H1 (cell line): ENCODE measurements around the gene TGM4. TPM values are rescaled to one million over a fixed set of nuclear protein-coding genes. Genes with fewer than 3 reads are reported as not detected.

Experiments
- CTCF ChIA-PET: fragments of 300-600 bp; sonication (Branson Sonifier 250); formaldehyde crosslinking; loops from one replicate; lab custom pipeline; 2021; ENCODE audit not compliant: partially characterized antibody; lab: Charles Lee
- POLR2A ChIA-PET: fragments of 300-600 bp; sonication (Branson Sonifier 250); formaldehyde crosslinking; loops from one replicate; lab custom pipeline; 2021; ENCODE audit warnings: inconsistent platforms; ENCODE audit not compliant: partially characterized antibody; lab: Charles Lee
- DNase-seq, 2 experiments: peaks; one replicate each; pipeline versions ENCODE4 v3.0.0 to v3.0.0-alpha.2; 2010 to 2022; ENCODE audit warnings: low spot score in 2 of 2, low read depth in 1 of 2, mixed read lengths in 1 of 2
- FAIRE-seq: peaks from 2 replicates; lab custom pipeline; 2011; peaks lifted over from hg19 to GRCh38; lab: Jason Lieb, UNC
- H2AFZ ChIP-seq: 2 replicates; pipeline ENCODE4 v1.8.1; 2012; ENCODE audit warnings: low read length, inconsistent platforms
- H2AK5ac ChIP-seq: 2 replicates; pipeline ENCODE4 v1.6.1; 2013; ENCODE audit warnings: low read depth, low read length
- H2BK120ac ChIP-seq: replicated peaks from 2 replicates; pipeline ENCODE3; 2013; ENCODE audit warnings: low read depth, low read length, inconsistent platforms
- H2BK12ac ChIP-seq: 2 replicates; pipeline ENCODE4 v1.6.1; 2013; ENCODE audit warnings: low read depth, low read length
- H2BK15ac ChIP-seq: 2 replicates; pipeline ENCODE4 v1.6.1; 2013; ENCODE audit warnings: low read length
- H2BK20ac ChIP-seq: 2 replicates; pipeline ENCODE4 v1.6.1; 2013; ENCODE audit warnings: low read length
- H2BK5ac ChIP-seq: 2 replicates; pipeline ENCODE4 v1.6.1; 2013; ENCODE audit warnings: low read depth, low read length
- H3K14ac ChIP-seq: 2 replicates; pipeline ENCODE4 v1.6.1; 2013; ENCODE audit warnings: inconsistent platforms; ENCODE audit not compliant: insufficient read length
- H3K18ac ChIP-seq: 2 replicates; pipeline ENCODE4 v1.6.1; 2013; ENCODE audit warnings: low read length; ENCODE audit errors: extremely low read depth
- H3K23ac ChIP-seq: 2 replicates; pipeline ENCODE4 v1.6.1; 2013; ENCODE audit warnings: inconsistent platforms; ENCODE audit not compliant: insufficient read length
- H3K23me2 ChIP-seq: 2 replicates; pipeline ENCODE4 v1.6.1; 2013; ENCODE audit warnings: low read depth, low read length
- H3K27ac ChIP-seq: 2 replicates; pipeline ENCODE4 v1.6.1; 2011; ENCODE audit warnings: low read depth, low read length, inconsistent platforms
- H3K27me3 ChIP-seq, 4 experiments: replicated peaks in 1 of 4; 1 replicate in 1 of 4; 2 replicates in 3 of 4; pipeline versions ENCODE4 v1.6.1 to v1.8.1; 2011 to 2013; ENCODE audit warnings: low read length in 3 of 4, mild to moderate bottlenecking in 3 of 4, inconsistent platforms in 2 of 4, mixed read lengths in 2 of 4, moderate library complexity in 1 of 4; ENCODE audit not compliant: control insufficient read depth in 3 of 4, insufficient read depth in 3 of 4; ENCODE audit errors: extremely low read depth in 1 of 4
- H3K36me3 ChIP-seq, 4 experiments: 2 replicates each; pipeline versions ENCODE4 v1.6.1 to v1.8.1; 2011 to 2013; ENCODE audit warnings: mild to moderate bottlenecking in 4 of 4, low read length in 3 of 4, moderate library complexity in 2 of 4, control low read depth in 1 of 4, inconsistent platforms in 1 of 4; ENCODE audit not compliant: insufficient read depth in 4 of 4, control insufficient read depth in 2 of 4
- H3K4ac ChIP-seq: replicated peaks from 2 replicates; pipeline ENCODE3; 2013; ENCODE audit warnings: low read length, low read depth, mixed read lengths, inconsistent platforms; ENCODE audit not compliant: insufficient read length
- H3K4me1 ChIP-seq, 4 experiments: replicated peaks in 1 of 4; 1 replicate in 1 of 4; 2 replicates in 3 of 4; pipeline versions ENCODE4 v1.6.1 to v1.8.1; 2011 to 2013; ENCODE audit warnings: low read length in 3 of 4, inconsistent platforms in 2 of 4, mixed read lengths in 1 of 4; ENCODE audit not compliant: insufficient read depth in 4 of 4, control insufficient read depth in 3 of 4
- H3K4me2 ChIP-seq, 2 experiments: 2 replicates each; pipeline versions ENCODE4 v1.6.1 to v1.8.1; 2011 to 2013; ENCODE audit warnings: low read depth in 2 of 2, low read length in 2 of 2, control low read depth in 1 of 2, inconsistent platforms in 1 of 2, mild to moderate bottlenecking in 1 of 2; ENCODE audit not compliant: insufficient read depth in 1 of 2
- H3K4me3 ChIP-seq, 4 experiments: fragments of 200-600, 300-600 bp in 1 of 4; sonication (generic), shearing (Covaris generic), sonication (Bioruptor Twin) in 1 of 4; 2 replicates each; pipeline versions ENCODE4 v1.5.1 to v1.8.1; 2011 to 2016; ENCODE audit warnings: low read length in 4 of 4, low read depth in 3 of 4, control low read depth in 2 of 4, inconsistent platforms in 2 of 4, mild to moderate bottlenecking in 2 of 4, mixed read lengths in 1 of 4, moderate library complexity in 1 of 4; ENCODE audit not compliant: insufficient read depth in 2 of 4; ENCODE audit errors: extremely low read depth in 1 of 4
- H3K56ac ChIP-seq: replicated peaks from 2 replicates; pipeline ENCODE3; 2013; ENCODE audit warnings: low read depth, mild to moderate bottlenecking, mixed read lengths, low read length, inconsistent platforms; ENCODE audit not compliant: insufficient read length
- H3K79me1 ChIP-seq: 2 replicates; pipeline ENCODE4 v1.6.1; 2013; ENCODE audit warnings: low read depth, low read length, control low read depth
- H3K79me2 ChIP-seq, 2 experiments: 2 replicates each; pipeline versions ENCODE4 v1.6.1 to v1.8.1; 2012 to 2013; ENCODE audit warnings: low read length in 2 of 2, mild to moderate bottlenecking in 2 of 2, inconsistent platforms in 1 of 2; ENCODE audit not compliant: insufficient read depth in 2 of 2, control insufficient read depth in 1 of 2
- H3K9ac ChIP-seq, 4 experiments: replicated peaks in 1 of 4; 1 replicate in 1 of 4; 2 replicates in 3 of 4; pipeline versions ENCODE4 v1.6.1 to v1.8.1; 2011 to 2013; ENCODE audit warnings: low read depth in 3 of 4, low read length in 3 of 4, control low read depth in 2 of 4, mild to moderate bottlenecking in 2 of 4, moderate library complexity in 2 of 4, inconsistent platforms in 1 of 4; ENCODE audit errors: extremely low read depth in 1 of 4
- H3K9me3 ChIP-seq, 2 experiments: 2 replicates each; pipeline versions ENCODE4 v1.6.1 to v1.8.1; 2012 to 2013; ENCODE audit warnings: mild to moderate bottlenecking in 2 of 2, moderate library complexity in 2 of 2, control low read depth in 1 of 2, inconsistent platforms in 1 of 2, low read depth in 1 of 2, low read length in 1 of 2, mixed read lengths in 1 of 2; ENCODE audit not compliant: insufficient read depth in 2 of 2
- H4K20me1 ChIP-seq, 2 experiments: replicated peaks in 1 of 2; 2 replicates each; pipeline versions ENCODE3 to v1.8.1; 2011 to 2013; ENCODE audit warnings: inconsistent platforms in 2 of 2, low read length in 2 of 2, mild to moderate bottlenecking in 1 of 2; ENCODE audit not compliant: insufficient read depth in 2 of 2, control insufficient read depth in 1 of 2
- H4K5ac ChIP-seq: 2 replicates; pipeline ENCODE4 v1.6.1; 2013; ENCODE audit warnings: low read length, low read depth, mixed read lengths, inconsistent platforms; ENCODE audit not compliant: insufficient read length
- H4K8ac ChIP-seq: 2 replicates; pipeline ENCODE4 v1.8.0; 2013; ENCODE audit warnings: mild to moderate bottlenecking, moderate library complexity, low read length, inconsistent platforms; ENCODE audit not compliant: insufficient read depth; ENCODE audit errors: extremely low read depth
- H4K91ac ChIP-seq: replicated peaks from 2 replicates; pipeline ENCODE3; 2013; ENCODE audit warnings: low read length, mixed read lengths, inconsistent platforms; ENCODE audit not compliant: insufficient read length
- BCL11A ChIP-seq, 2 experiments: IDR thresholded peaks; one replicate each; pipeline ENCODE4 v1.6.1; 2011; ENCODE audit warnings: low read depth in 2 of 2, low read length in 2 of 2, mild to moderate bottlenecking in 2 of 2
- CHD2 ChIP-seq: IDR thresholded peaks from 2 replicates; pipeline ENCODE4 v1.6.1; 2012; ENCODE audit warnings: low read length, improper control_type of control experiment
- KDM5A ChIP-seq: fragments of 200-600 bp; IDR thresholded peaks from 2 replicates; pipeline ENCODE4 v1.7.1; 2012; ENCODE audit warnings: mild to moderate bottlenecking, low read length, inconsistent platforms, mixed read lengths
- RFX5 ChIP-seq: IDR thresholded peaks from 2 replicates; pipeline ENCODE4 v1.6.1; 2011; ENCODE audit warnings: low read depth, low read length, improper control_type of control experiment, borderline replicate concordance
- SP4 ChIP-seq: IDR thresholded peaks from 2 replicates; pipeline ENCODE4 v1.6.1; 2012; ENCODE audit warnings: low read length, inconsistent platforms
- TAF1 ChIP-seq: IDR thresholded peaks from 2 replicates; pipeline ENCODE4 v1.6.1; 2011; ENCODE audit warnings: mild to moderate bottlenecking, low read depth, low read length
- TBP ChIP-seq: IDR thresholded peaks from 2 replicates; pipeline ENCODE4 v1.6.1; 2011; ENCODE audit warnings: low read depth, low read length, improper control_type of control experiment
- WGBS, 2 experiments: shearing (Covaris generic) in 1 of 2; methylation state at CpG; one replicate each; pipeline versions ENCODE4 v1.1.6 to v1.1.7; 2013 to 2015; ENCODE audit warnings: low lambda C conversion rate in 2 of 2, mixed read lengths in 2 of 2, inconsistent platforms in 1 of 2, low coverage in 1 of 2, missing lambda C conversion rate in 1 of 2; ENCODE audit not compliant: insufficient replicate concordance in 2 of 2, insufficient coverage in 1 of 2, insufficient read length in 1 of 2; ENCODE audit errors: extremely low coverage in 1 of 2, missing lambda C conversion rate in 1 of 2; 5-methylcytosine and 5-hydroxymethylcytosine counted together
- polyA plus RNA-seq, 7 experiments: library from polyadenylated mRNA; depleted of rRNA in 3 of 7; stranded (reverse) in 5 of 7; unstranded in 2 of 7; fragments of >200 nt in 5 of 7; fragments of 200-250 nt in 2 of 7; gene quantifications; 1 replicate in 5 of 7; 2 replicates in 1 of 7; 4 replicates in 1 of 7; pipeline versions ENCODE4 v1.2.1 to v1.2.3, GENCODE V29; 2011 to 2013; ENCODE audit warnings: missing spikeins in 2 of 7, mixed read lengths in 2 of 7
- total RNA-seq: library from RNA; stranded (reverse); fragmentation: NEBNext Ultra II Directional; extraction: Animal tissue kit (Norgen Biotek cat#: 25700); gene quantifications from 2 replicates; pipeline ENCODE4 v1.2.1, GENCODE V29; 2021

TGM4 gene
- total and polyA plus RNA-seq, 2 of the 8 experiments (the other 6 are each of a cell fraction or from before 2014, with no cell fraction given): 0.02 TPM; not detected in 1

GRCh38 chr3:44831232-44831631 is 43.2 kb upstream of the TGM4 start:
- H2BK5ac ChIP-seq: no peak overlapping the region
- 95 to 100% methylated on average over 1 to 5 of the region's 5 CpGs for WGBS, 2 experiments

More at GRCh38 chr3:44831232-44831631, 43.2 kb upstream of the TGM4 start:
- FAIRE-seq (no peak), DNase-seq (no peak)
- no peak overlapping the region for H3K4ac ChIP-seq
- no peaks in the 10 kb centered on the region for H4K20me1 ChIP-seq
- H2BK120ac ChIP-seq: no peak overlapping the region
- H3K56ac ChIP-seq: no peak overlapping the region
- ChIA-PET CTCF (interaction anchor here (1.3 kb wide), 1 partner anchor 13 kb away, joined by 4 read pairs; no protein-coding TSS in a partner anchor), POLR2A (no interaction called here)
- no peaks in the 10 kb centered on the region for H3K23me2 ChIP-seq
- no peaks in the 10 kb centered on the region for H3K79me2 ChIP-seq
- H4K91ac ChIP-seq: no peak overlapping the region
- no peak overlapping the region for H2BK12ac ChIP-seq
- no peaks in the 10 kb centered on the region for H3K27me3 ChIP-seq
- H3K18ac ChIP-seq: no peak overlapping the region
- H3K79me1 ChIP-seq: no peaks in the 10 kb centered on the region
- no peak overlapping the region for H3K9ac ChIP-seq
- H3K23ac ChIP-seq: no peak overlapping the region
- TF ChIP-seq SP4: no peak
- no peak for TF ChIP-seq RFX5
- no peak for TF ChIP-seq TAF1
- no peak for TF ChIP-seq TBP
- no peak for TF ChIP-seq CHD2
- no peak for TF ChIP-seq BCL11A (IDR thresholded peaks at IDR 0.05; ENCODE audit: low read depth in 2 of 2, low read length in 2 of 2)
- TF ChIP-seq KDM5A: no peak
- no peak overlapping the region for H2AFZ ChIP-seq
- no peaks in the 10 kb centered on the region for H3K4me1 ChIP-seq
- no peak overlapping the region for H3K14ac ChIP-seq
- H2AK5ac ChIP-seq: no peak overlapping the region
- H3K4me3 ChIP-seq: no peak overlapping the region
- H3K4me2 ChIP-seq: no peak overlapping the region
- H2BK15ac ChIP-seq: no peak overlapping the region
- no peak overlapping the region for H4K5ac ChIP-seq
- no peak overlapping the region for H4K8ac ChIP-seq
- H3K36me3 ChIP-seq: peaks cover 13 to 47% (median 33%) of the 10 kb centered on the region in 4 experiments
- H3K9me3 ChIP-seq: no peaks in the 10 kb centered on the region
- no peak overlapping the region for H3K27ac ChIP-seq
- no peak overlapping the region for H2BK20ac ChIP-seq
